ENCODE results near the gene PRKCE. TPM values are rescaled to one million over a fixed set of nuclear protein-coding genes. Genes with fewer than 3 reads are reported as not detected.

PRKCE gene
- total RNA-seq, 1 experiment from 2014 or later = 14.8 TPM

GRCh38 chr2:45806563-45807358, 155.3 kb downstream of the PRKCE start:
- Histone ChIP-seq H3K9me3 (ENCODE audit: control insufficient read depth in 1 of 2, insufficient read depth in 1 of 2, low read depth in 1 of 2, low read length in 2 of 2) (no peaks in the 10 kb centered on the region), H3K4me2 (ENCODE audit: low read length) (no peak overlapping the region), H3K79me2 (ENCODE audit: insufficient read depth, low read length) (no peaks in the 10 kb centered on the region), H3K4me3 (replicated peaks in 1 of 2; ENCODE audit: low read depth in 1 of 2, low read length in 2 of 2) (no peak overlapping the region), H3K27me3 (ENCODE audit: insufficient read depth, low read length) (no peaks in the 10 kb centered on the region), H3K4me1 (ENCODE audit: control insufficient read depth in 1 of 2, insufficient read depth in 2 of 2, low read length in 2 of 2) (peaks cover 0 to 3% of the 10 kb centered on the region in 2 experiments; a peak in 1 of 4 replicates), H3K27ac (ENCODE audit: low read depth, low read length) (no peak overlapping the region), H3K36me3 (ENCODE audit: control insufficient read depth in 1 of 2, insufficient read depth in 2 of 2, low read length in 2 of 2) (no peaks in the 10 kb centered on the region), H3K9me2 (ENCODE audit: insufficient read depth) (no peaks in the 10 kb centered on the region), H2AFZ (ENCODE audit: low read depth, low read length, poor library complexity, severe bottlenecking) (no peak overlapping the region), H4K20me1 (ENCODE audit: insufficient read depth) (no peaks in the 10 kb centered on the region), H3K9ac (ENCODE audit: low read length) (no peak overlapping the region)
- ATAC-seq (no peak), DNase-seq (ENCODE audit: low read depth, low spot score) (no peak)
- RAD21 ChIA-PET (ENCODE audit: low non-redundant PET in 1 of 2, low total read pairs in 2 of 2, uncharacterized antibody in 2 of 2, unreplicated experiment in 2 of 2) = no interaction called here
- CTCF ChIA-PET = interaction anchor here (0.7 kb wide), 1 partner anchor 28 kb away, joined by 3 read pairs; no protein-coding TSS in a partner anchor
- BruUV-seq (replicated peaks) = no TSS peak
- POLR2A ChIA-PET = no interaction called here
- TF ChIP-seq REST (IDR thresholded peaks at IDR 0.05; ENCODE audit: low read depth) = no peak
- TF ChIP-seq ATF3 (IDR thresholded peaks at IDR 0.05) = no peak
- TF ChIP-seq JUND (IDR thresholded peaks at IDR 0.05) = no peak
- intact Hi-C loops (cut with micrococcal nuclease) = no loop called here

GRCh38 chr2:45808294-45808800, 156.9 kb downstream of the PRKCE start:
- BruUV-seq (replicated peaks) = no TSS peak
- CTCF ChIA-PET = no interaction called here
- no peak overlapping the region for H3K4me3 ChIP-seq (replicated peaks in 1 of 2; ENCODE audit: low read depth in 1 of 2, low read length in 2 of 2)
- no peak for TF ChIP-seq RAD21 (IDR thresholded peaks at IDR 0.05; ENCODE audit: low read depth)
- no peak for TF ChIP-seq TCF7L2 (IDR thresholded peaks at IDR 0.05; ENCODE audit: borderline replicate concordance, extremely low read depth, insufficient read depth, insufficient read length)
- no peak for TF ChIP-seq EZH2phosphoT487 (IDR thresholded peaks at IDR 0.05; ENCODE audit: borderline replicate concordance)
- no peak for TF ChIP-seq POLR2A (IDR thresholded peaks at IDR 0.05; ENCODE audit: borderline replicate concordance, extremely low read depth, insufficient read depth, insufficient read length)
- no peak for TF ChIP-seq ZNF274 (IDR thresholded peaks at IDR 0.05; ENCODE audit: low read depth, low read length)
- TF ChIP-seq JUND (IDR thresholded peaks at IDR 0.05) = no peak
- TF ChIP-seq YY1 (IDR thresholded peaks at IDR 0.05; ENCODE audit: extremely low read depth, insufficient replicate concordance, low read depth, low read length) = no peak
- TF ChIP-seq REST (IDR thresholded peaks at IDR 0.05; ENCODE audit: low read depth) = no peak
- TF ChIP-seq SIN3A (IDR thresholded peaks at IDR 0.05; ENCODE audit: low read depth) = no peak
- no peak for TF ChIP-seq EZH2 (IDR thresholded peaks at IDR 0.05)

More at GRCh38 chr2:45808294-45808800, 156.9 kb downstream of the PRKCE start:
- POLR2A ChIA-PET = no interaction called here
- DNase-seq (ENCODE audit: low read depth, low spot score) = no peak
- Histone ChIP-seq H3K36me3 (ENCODE audit: control insufficient read depth in 1 of 2, insufficient read depth in 2 of 2, low read length in 2 of 2) (no peaks in the 10 kb centered on the region), H3K27me3 (ENCODE audit: insufficient read depth, low read length) (no peaks in the 10 kb centered on the region), H3K9me2 (ENCODE audit: insufficient read depth) (no peaks in the 10 kb centered on the region), H2AFZ (ENCODE audit: low read depth, low read length, poor library complexity, severe bottlenecking) (no peak overlapping the region), H3K9ac (ENCODE audit: low read length) (no peak overlapping the region), H3K4me2 (ENCODE audit: low read length) (no peak overlapping the region), H4K20me1 (ENCODE audit: insufficient read depth) (no peaks in the 10 kb centered on the region), H3K27ac (ENCODE audit: low read depth, low read length) (no peak overlapping the region), H3K4me1 (ENCODE audit: control insufficient read depth in 1 of 2, insufficient read depth in 2 of 2, low read length in 2 of 2) (peaks cover 0 to 18% of the 10 kb centered on the region in 2 experiments; a peak in 1 of 4 replicates), H3K79me2 (ENCODE audit: insufficient read depth, low read length) (no peaks in the 10 kb centered on the region), H3K9me3 (ENCODE audit: control insufficient read depth in 1 of 2, insufficient read depth in 1 of 2, low read depth in 1 of 2, low read length in 2 of 2) (no peaks in the 10 kb centered on the region)
- ATAC-seq = no peak
- RAD21 ChIA-PET (ENCODE audit: low non-redundant PET in 1 of 2, low total read pairs in 2 of 2, uncharacterized antibody in 2 of 2, unreplicated experiment in 2 of 2) = no interaction called here
- intact Hi-C loops (cut with micrococcal nuclease) = no loop called here
